NCI-H1694 treated with DMSO at 0.1 percent for 48 hours (cell line): Measurements from ENCODE around the gene SLC25A45.

ENCODE experiments used
- DNase-seq: peaks from one replicate; lab custom pipeline; 2025; lab: John Stamatoyannopoulos, UW

Gene SLC25A45

GRCh38 chr11:65389294-65389980 lies 7.0 kb upstream of the SLC25A45 start:
- no peak for DNase-seq

GRCh38 chr11:65388731-65389130 lies 6.3 kb upstream of the SLC25A45 start:
- DNase-seq, result no peak

GRCh38 chr11:65386307-65387140 lies 4.1 kb upstream of the SLC25A45 start, which contains the start of gene FRMD8:
Gene FRMD8, plus strand, starts transcription at chr11:65386637. Its CDS starts 400 bp downstream, at chr11:65387037.
- peak; percentile 41 for DNase-seq

GRCh38 chr11:65384301-65384889 lies 1.9 kb upstream of the SLC25A45 start:
- no peak for DNase-seq

- DNase-seq, result no peak
These were observed 1.3 kb upstream of the SLC25A45 start for GRCh38 chr11:65383778-65384177.

- DNase-seq, result no peak
These were observed 440 bp upstream of the SLC25A45 start for GRCh38 chr11:65382804-65383368.

GRCh38 chr11:65381716-65382032 lies 772 bp downstream of the SLC25A45 start:
- peak; percentile 45 for DNase-seq

GRCh38 chr11:65380460-65381119 lies 1.9 kb downstream of the SLC25A45 start:
- no peak for DNase-seq

GRCh38 chr11:65379698-65380459 lies 2.6 kb downstream of the SLC25A45 start:
- no peak for DNase-seq

GRCh38 chr11:65378928-65379638 lies 3.4 kb downstream of the SLC25A45 start:
- no peak for DNase-seq

- DNase-seq, result no peak
These were observed 4.1 kb downstream of the SLC25A45 start for GRCh38 chr11:65378208-65378927.

GRCh38 chr11:65377777-65378176 lies 4.7 kb downstream of the SLC25A45 start:
- no peak for DNase-seq

GRCh38 chr11:65377036-65377435 lies 5.4 kb downstream of the SLC25A45 start:
- DNase-seq, result no peak

GRCh38 chr11:65376138-65376713 lies 6.2 kb downstream of the SLC25A45 start:
- DNase-seq, result no peak

GRCh38 chr11:65375012-65375411 lies 7.4 kb downstream of the SLC25A45 start:
- DNase-seq, result no peak

GRCh38 chr11:65373839-65374580 lies 8.4 kb downstream of the SLC25A45 start:
- DNase-seq, result no peak

- no peak for DNase-seq
These were observed 11.8 kb downstream of the SLC25A45 start for GRCh38 chr11:65370659-65371049.

GRCh38 chr11:65366340-65366773 lies 16.1 kb downstream of the SLC25A45 start:
- DNase-seq, result peak; percentile 76

- DNase-seq, result no peak
These were observed 18.7 kb downstream of the SLC25A45 start for GRCh38 chr11:65363770-65364169.
